ENCODE measurements around the gene TRABD2B. TPM values are rescaled to one million over a fixed set of nuclear protein-coding genes. Genes with fewer than 3 reads are reported as not detected.

The TRABD2B gene
- total RNA-seq, 1 donor from 2014 or later: 0.89 TPM

DNA sequence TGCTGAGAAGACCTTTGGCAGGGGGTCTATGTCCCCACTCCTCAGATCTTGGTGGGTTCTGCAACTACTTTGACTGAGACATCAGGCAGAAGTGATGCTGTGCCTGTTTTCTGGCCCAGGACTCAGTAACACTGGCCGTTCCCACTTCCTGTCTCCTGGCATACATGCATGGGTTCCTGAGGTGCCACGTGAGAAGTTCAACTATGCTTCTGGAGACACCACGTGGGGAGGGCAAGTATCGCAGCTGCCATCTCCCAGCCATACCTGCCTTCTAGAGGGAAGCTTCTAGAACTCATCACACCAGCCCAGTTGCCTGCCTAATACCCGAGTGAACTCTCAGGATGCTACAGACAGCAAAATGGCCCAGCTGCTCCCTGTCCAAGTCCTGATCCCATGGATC lies 65.8 kb downstream of the TRABD2B start:
- Histone ChIP-seq H3K27ac (ENCODE audit: low read depth, low read length) (no peak overlapping the region), H3K9ac (ENCODE audit: low read length) (no peak overlapping the region), H3K4me3 (ENCODE audit: insufficient read depth, low read depth, low read length) (no peak overlapping the region), H3K4me1 (ENCODE audit: insufficient read depth, low read length) (no peaks in the 10 kb centered on the region), H3K27me3 (ENCODE audit: insufficient read depth, low read length) (peaks cover 5% of the 10 kb centered on the region), H3K79me2 (ENCODE audit: insufficient read depth, low read length) (no peaks in the 10 kb centered on the region), H3K36me3 (ENCODE audit: insufficient read depth, low read length) (no peaks in the 10 kb centered on the region), H3K4me2 (ENCODE audit: low read length) (no peak overlapping the region), H4K20me1 (ENCODE audit: insufficient read depth, low read length) (no peaks in the 10 kb centered on the region), H3K9me3 (ENCODE audit: insufficient read depth, low read depth, low read length) (no peaks in the 10 kb centered on the region), H2AFZ (ENCODE audit: low read depth, low read length) (no peak overlapping the region)
- peaks cover 3% of the 10 kb centered on the region for H3K9me3 Mint-ChIP-seq (ENCODE audit: unreplicated experiment)
- no peak for DNase-seq (ENCODE audit: low read depth)
- TF ChIP-seq, protein P1, sequence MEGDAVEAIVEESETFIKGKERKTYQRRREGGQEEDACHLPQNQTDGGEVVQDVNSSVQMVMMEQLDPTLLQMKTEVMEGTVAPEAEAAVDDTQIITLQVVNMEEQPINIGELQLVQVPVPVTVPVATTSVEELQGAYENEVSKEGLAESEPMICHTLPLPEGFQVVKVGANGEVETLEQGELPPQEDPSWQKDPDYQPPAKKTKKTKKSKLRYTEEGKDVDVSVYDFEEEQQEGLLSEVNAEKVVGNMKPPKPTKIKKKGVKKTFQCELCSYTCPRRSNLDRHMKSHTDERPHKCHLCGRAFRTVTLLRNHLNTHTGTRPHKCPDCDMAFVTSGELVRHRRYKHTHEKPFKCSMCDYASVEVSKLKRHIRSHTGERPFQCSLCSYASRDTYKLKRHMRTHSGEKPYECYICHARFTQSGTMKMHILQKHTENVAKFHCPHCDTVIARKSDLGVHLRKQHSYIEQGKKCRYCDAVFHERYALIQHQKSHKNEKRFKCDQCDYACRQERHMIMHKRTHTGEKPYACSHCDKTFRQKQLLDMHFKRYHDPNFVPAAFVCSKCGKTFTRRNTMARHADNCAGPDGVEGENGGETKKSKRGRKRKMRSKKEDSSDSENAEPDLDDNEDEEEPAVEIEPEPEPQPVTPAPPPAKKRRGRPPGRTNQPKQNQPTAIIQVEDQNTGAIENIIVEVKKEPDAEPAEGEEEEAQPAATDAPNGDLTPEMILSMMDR (IDR thresholded peaks at IDR 0.05; ENCODE audit: insufficient read depth, low read depth, low read length): no peak
- no peak for TF ChIP-seq EZH2 (IDR thresholded peaks at IDR 0.05; ENCODE audit: insufficient read depth, low read length)
- peaks cover 22% of the 10 kb centered on the region for H3K4me1 Mint-ChIP-seq (ENCODE audit: low read depth, unreplicated experiment)
- no peaks in the 10 kb centered on the region for H3K36me3 Mint-ChIP-seq (ENCODE audit: low read depth, unreplicated experiment)
- peaks cover 38% of the 10 kb centered on the region for H3K27me3 Mint-ChIP-seq (ENCODE audit: low read depth, unreplicated experiment)
- no peak overlapping the region for H3K27ac Mint-ChIP-seq (ENCODE audit: unreplicated experiment)
- no peak overlapping the region for H3K4me3 Mint-ChIP-seq (ENCODE audit: unreplicated experiment)
- FAIRE-seq: no peak

- no peaks in the 10 kb centered on the region for H3K79me2 ChIP-seq (ENCODE audit: insufficient read depth, low read length)
- H3K27ac ChIP-seq (ENCODE audit: low read depth, low read length): no peak overlapping the region
- TF ChIP-seq, protein P1 (IDR thresholded peaks at IDR 0.05; ENCODE audit: insufficient read depth, low read depth, low read length): no peak
- TF ChIP-seq EZH2 (IDR thresholded peaks at IDR 0.05; ENCODE audit: insufficient read depth, low read length): no peak
- no peak overlapping the region for H3K27ac Mint-ChIP-seq (ENCODE audit: unreplicated experiment)
- no peak overlapping the region for H2AFZ ChIP-seq (ENCODE audit: low read depth, low read length)
- peaks cover 3% of the 10 kb centered on the region for H3K9me3 Mint-ChIP-seq (ENCODE audit: unreplicated experiment)
- H4K20me1 ChIP-seq (ENCODE audit: insufficient read depth, low read length): no peaks in the 10 kb centered on the region
- H3K27me3 Mint-ChIP-seq (ENCODE audit: low read depth, unreplicated experiment): peaks cover 42% of the 10 kb centered on the region
- H3K4me1 Mint-ChIP-seq (ENCODE audit: low read depth, unreplicated experiment): peaks cover 22% of the 10 kb centered on the region
- no peaks in the 10 kb centered on the region for H3K4me1 ChIP-seq (ENCODE audit: insufficient read depth, low read length)
- no peaks in the 10 kb centered on the region for H3K9me3 ChIP-seq (ENCODE audit: insufficient read depth, low read depth, low read length)
- no peak overlapping the region for H3K4me2 ChIP-seq (ENCODE audit: low read length)
- FAIRE-seq (no peak), DNase-seq (ENCODE audit: low read depth) (no peak)
- no peaks in the 10 kb centered on the region for H3K36me3 ChIP-seq (ENCODE audit: insufficient read depth, low read length)
- H3K9ac ChIP-seq (ENCODE audit: low read length): no peak overlapping the region
- H3K27me3 ChIP-seq (ENCODE audit: insufficient read depth, low read length): peaks cover 5% of the 10 kb centered on the region
- no peak overlapping the region for H3K4me3 ChIP-seq (ENCODE audit: insufficient read depth, low read depth, low read length)
- no peak overlapping the region for H3K4me3 Mint-ChIP-seq (ENCODE audit: unreplicated experiment)
- H3K36me3 Mint-ChIP-seq (ENCODE audit: low read depth, unreplicated experiment): no peaks in the 10 kb centered on the region
Observed at GRCh38 chr1:47930210-47930840, 66.9 kb downstream of the TRABD2B start.

DNA sequence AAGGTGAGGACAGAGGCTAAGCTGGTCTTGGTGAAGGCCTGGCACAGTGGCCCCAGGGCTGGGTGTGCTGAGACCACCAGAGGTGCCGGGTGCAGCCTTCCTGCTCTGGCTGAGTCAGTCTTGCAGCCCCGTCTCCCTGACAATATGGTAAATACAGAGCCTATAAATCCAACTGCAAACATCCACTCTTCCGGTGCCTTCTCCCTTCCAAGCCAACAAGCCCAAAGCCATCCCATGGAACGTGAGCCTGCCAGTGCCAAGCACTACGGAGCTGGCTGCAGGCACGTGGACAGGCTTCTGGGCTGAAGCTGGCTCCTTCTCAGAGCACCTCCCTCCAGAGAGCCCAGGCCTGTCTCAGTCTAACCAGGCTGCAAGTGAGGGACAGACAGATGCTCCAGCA lies 70.0 kb downstream of the TRABD2B start:
- no peaks in the 10 kb centered on the region for H4K20me1 ChIP-seq (ENCODE audit: insufficient read depth, low read length)

More for the DNA sequence above, 70.0 kb downstream of the TRABD2B start:
- DNase-seq (ENCODE audit: low read depth) (no peak), FAIRE-seq (no peak)
- H2AFZ ChIP-seq (ENCODE audit: low read depth, low read length): no peak overlapping the region
- peaks cover 16% of the 10 kb centered on the region for H3K4me1 Mint-ChIP-seq (ENCODE audit: low read depth, unreplicated experiment)
- peaks cover under 1% of the 10 kb centered on the region for H3K9me3 Mint-ChIP-seq (ENCODE audit: unreplicated experiment)
- peaks cover 4% of the 10 kb centered on the region for H3K36me3 Mint-ChIP-seq (ENCODE audit: low read depth, unreplicated experiment)
- H3K27ac ChIP-seq (ENCODE audit: low read depth, low read length): no peak overlapping the region
- H3K9ac ChIP-seq (ENCODE audit: low read length): no peak overlapping the region
- peaks cover 5% of the 10 kb centered on the region for H3K27me3 ChIP-seq (ENCODE audit: insufficient read depth, low read length)
- H3K27ac Mint-ChIP-seq (ENCODE audit: unreplicated experiment): no peak overlapping the region
- H3K36me3 ChIP-seq (ENCODE audit: insufficient read depth, low read length): no peaks in the 10 kb centered on the region
- no peaks in the 10 kb centered on the region for H3K9me3 ChIP-seq (ENCODE audit: insufficient read depth, low read depth, low read length)
- no peak overlapping the region for H3K4me3 ChIP-seq (ENCODE audit: insufficient read depth, low read depth, low read length)
- H3K4me3 Mint-ChIP-seq (ENCODE audit: unreplicated experiment): no peak overlapping the region
- no peaks in the 10 kb centered on the region for H3K79me2 ChIP-seq (ENCODE audit: insufficient read depth, low read length)
- peaks cover 46% of the 10 kb centered on the region for H3K27me3 Mint-ChIP-seq (ENCODE audit: low read depth, unreplicated experiment)
- H3K4me2 ChIP-seq (ENCODE audit: low read length): no peak overlapping the region
- TF ChIP-seq, protein P1 (IDR thresholded peaks at IDR 0.05; ENCODE audit: insufficient read depth, low read depth, low read length): no peak
- TF ChIP-seq EZH2 (IDR thresholded peaks at IDR 0.05; ENCODE audit: insufficient read depth, low read length): no peak
- no peaks in the 10 kb centered on the region for H3K4me1 ChIP-seq (ENCODE audit: insufficient read depth, low read length)
